Right ventricle myocardium superior (tissue), 1 donor: Measurements from ENCODE around the gene TEX19. TPM values are rescaled to one million over a fixed set of nuclear protein-coding genes. Genes with fewer than 3 reads are reported as not detected.
A peak's percentile ranks its signal among the peaks of the same experiment; 100 is the strongest.

Experiments used
- ATAC-seq: fragments of 200-7000 bp; cut with Tn5 transposase; one replicate; pipeline ENCODE4 v1.9.1; 2020; ENCODE audit warnings: mild to moderate bottlenecking; ENCODE audit not compliant: poor library complexity
- DNase-seq: peaks from one replicate; pipeline ENCODE4 v3.0.0-alpha.2; 2020
- intact Hi-C: fragments of 100-400 bp; cut with DNase I; formaldehyde crosslinking; loops from one replicate; pipeline ENCODE4 v1.11.2; 2022
- total RNA-seq: library from RNA; stranded (reverse); fragmentation: NEBNext Ultra II Directional; extraction: Animal tissue kit (Norgen Biotek cat#: 25700); gene quantifications from one replicate; pipeline ENCODE4 v1.2.1, GENCODE V29; 2021
- donor health status: DM: no; HTN: yes; CAD: no; lungs with severe emphysema.

Gene TEX19
- total RNA-seq, 1 donor from 2014 or later, result not detected

DNA sequence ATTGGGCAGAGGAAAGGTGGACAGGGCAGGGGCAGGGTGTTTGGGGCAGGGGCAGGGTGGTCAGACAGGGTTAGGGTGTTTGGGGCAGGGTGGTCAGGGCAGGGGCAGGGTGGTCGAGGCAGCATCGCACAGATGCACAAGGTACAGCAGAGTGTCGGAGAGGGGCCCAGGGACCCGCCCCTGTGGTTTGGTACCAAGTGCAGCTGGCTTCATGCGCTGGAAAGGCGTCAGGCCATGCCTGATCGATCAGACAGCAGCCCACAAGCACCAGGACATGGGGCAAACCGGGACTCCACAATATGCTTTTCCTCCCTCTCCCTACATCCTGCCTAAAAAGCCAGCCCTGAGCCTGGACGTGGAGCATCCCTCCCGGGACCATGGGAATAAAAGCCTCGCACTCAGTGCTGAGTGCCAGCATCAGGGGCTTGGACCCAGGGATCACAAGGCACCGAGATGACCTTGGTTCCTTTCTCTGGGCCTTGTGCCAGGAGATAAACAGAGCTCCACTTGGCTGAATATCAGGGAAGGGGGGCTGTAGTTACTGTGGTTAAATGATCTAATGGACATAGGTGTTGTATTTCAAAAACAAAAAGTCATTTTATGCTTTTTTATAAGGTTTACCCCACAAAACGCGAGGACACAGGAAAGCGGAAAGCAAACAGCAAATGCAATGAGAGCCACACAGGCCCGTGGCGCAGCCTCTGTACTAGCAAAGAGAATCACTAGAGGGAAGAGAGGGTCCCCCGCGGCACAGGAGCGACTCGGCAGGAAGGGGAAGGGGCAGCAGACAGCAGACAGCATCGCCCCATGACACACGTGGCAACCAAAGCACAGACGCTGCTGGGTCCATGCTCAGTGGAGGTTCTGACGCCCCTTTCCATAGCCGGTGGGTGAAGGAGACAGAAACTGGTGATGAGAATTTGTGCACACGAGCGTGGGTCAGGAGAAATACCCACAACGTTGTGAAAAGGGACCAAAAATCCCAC, 53.8 kb downstream of the TEX19 start:
- DNase-seq, result no peak
- ATAC-seq, result peak; percentile 28
- intact Hi-C loops, result no loop called here

Other genes starting within 250 kb of the TEX19 start
- 8.6 TPM for gene CCDC57, start 146.4 kb upstream of the TEX19 start, total RNA-seq
- 10.0 TPM for gene SLC16A3, start 130.2 kb upstream of the TEX19 start, total RNA-seq
- gene CSNK1D, start 85.5 kb upstream of the TEX19 start, total RNA-seq, result 54.4 TPM
- 0.75 TPM for gene CD7, start 41.6 kb upstream of the TEX19 start, total RNA-seq
- gene SECTM1, start 25.5 kb upstream of the TEX19 start, total RNA-seq, result 4.3 TPM
- 0.81 TPM for gene UTS2R, start 12.5 kb downstream of the TEX19 start, total RNA-seq
- 14.8 TPM for gene HEXD, start 59.1 kb downstream of the TEX19 start, total RNA-seq
- gene OGFOD3, start 59.3 kb downstream of the TEX19 start, total RNA-seq, result 29.9 TPM
- gene CYBC1, start 91.5 kb downstream of the TEX19 start, total RNA-seq, result 26.6 TPM
- 73.4 TPM for gene NARF, start 99.5 kb downstream of the TEX19 start, total RNA-seq
- 34.3 TPM for gene FOXK2, start 160.5 kb downstream of the TEX19 start, total RNA-seq